ENCODE measurements around the gene OR10AD1.
"Not testable (repeated sequence)": the region's sequence is repeated elsewhere in the genome, so short reads cannot be mapped to it uniquely, and the experiment has no call there.

The OR10AD1 gene

GRCh38 chr12:48203192-48203591 is at the start of gene OR10AD1:
Gene OR10AD1 (minus strand): TSS chr12:48203292. CDS start chr12:48203292, 0 bp downstream.
- no peak for DNase-seq

GRCh38 chr12:48247181-48247966 is 44.3 kb upstream of the OR10AD1 start:
- no peak for DNase-seq

- DNase-seq = no peak
Observed at GRCh38 chr12:48237162-48237561, 34.1 kb upstream of the OR10AD1 start.

- no peak for DNase-seq
Observed at GRCh38 chr12:48235796-48236333, 32.8 kb upstream of the OR10AD1 start.

GRCh38 chr12:48231169-48231958 is 28.3 kb upstream of the OR10AD1 start:
- not testable (repeated sequence) for DNase-seq

- not testable (repeated sequence) for DNase-seq
Observed at GRCh38 chr12:48224533-48224932, 21.4 kb upstream of the OR10AD1 start.

GRCh38 chr12:48221645-48222044 is 18.6 kb upstream of the OR10AD1 start:
- no peak for DNase-seq

- no peak for DNase-seq
Observed at GRCh38 chr12:48220701-48221100, 17.6 kb upstream of the OR10AD1 start.

GRCh38 chr12:48219631-48220030 is 16.5 kb upstream of the OR10AD1 start:
- no peak for DNase-seq

GRCh38 chr12:48216785-48217184 is 13.7 kb upstream of the OR10AD1 start:
- no peak for DNase-seq

GRCh38 chr12:48209495-48209894 is 6.4 kb upstream of the OR10AD1 start:
- DNase-seq = not testable (repeated sequence)

- DNase-seq = no peak
Observed at GRCh38 chr12:48202766-48203165, 326 bp downstream of the OR10AD1 start.

GRCh38 chr12:48201516-48201915 is 1.6 kb downstream of the OR10AD1 start:
- DNase-seq = no peak

- DNase-seq = no peak
Observed at GRCh38 chr12:48201091-48201490, 2.0 kb downstream of the OR10AD1 start.

- no peak for DNase-seq
Observed at GRCh38 chr12:48199774-48200221, 3.3 kb downstream of the OR10AD1 start.

- no peak for DNase-seq
Observed at GRCh38 chr12:48198985-48199384, 4.1 kb downstream of the OR10AD1 start.

- no peak for DNase-seq
Observed at GRCh38 chr12:48198672-48198971, 4.5 kb downstream of the OR10AD1 start.

- peak; percentile 90 for DNase-seq
Observed at GRCh38 chr12:48197971-48198671, 5.0 kb downstream of the OR10AD1 start.

GRCh38 chr12:48197549-48197970 is 5.5 kb downstream of the OR10AD1 start:
- no peak for DNase-seq

- no peak for DNase-seq
Observed at GRCh38 chr12:48194799-48195201, 8.3 kb downstream of the OR10AD1 start.

GRCh38 chr12:48193623-48194022 is 9.5 kb downstream of the OR10AD1 start:
- DNase-seq = no peak

- no peak for DNase-seq
Observed at GRCh38 chr12:48192861-48193260, 10.2 kb downstream of the OR10AD1 start.

GRCh38 chr12:48191096-48191495 is 12.0 kb downstream of the OR10AD1 start:
- DNase-seq = no peak
